Osteoblast (primary cell): ENCODE results near the gene FAM151A. TPM values are rescaled to one million over a fixed set of nuclear protein-coding genes. Genes with fewer than 3 reads are reported as not detected.
A peak's percentile ranks its signal among the peaks of the same experiment; 100 is the strongest.

Source experiments
- DNase-seq: peaks from one replicate; pipeline ENCODE4 v3.0.0; 2011; ENCODE audit warnings: low spot score, mixed read lengths; ENCODE audit not compliant: insufficient read length; ENCODE audit errors: missing footprints
- H2AFZ ChIP-seq: 2 replicates; pipeline ENCODE4 v1.6.0; 2011; ENCODE audit warnings: mild to moderate bottlenecking, low read length
- H3K27ac ChIP-seq: 2 replicates; pipeline ENCODE4 v1.5.1; 2011; ENCODE audit warnings: mild to moderate bottlenecking, low read depth, low read length, moderate library complexity
- H3K27me3 ChIP-seq: 2 replicates; pipeline ENCODE4 v1.6.0; 2012; ENCODE audit warnings: mild to moderate bottlenecking, control low read depth, inconsistent platforms, low read length, moderate library complexity; ENCODE audit not compliant: insufficient read depth
- H3K36me3 ChIP-seq: 2 replicates; pipeline ENCODE4 v1.5.1; 2011; ENCODE audit warnings: mild to moderate bottlenecking, low read length, control low read depth, moderate library complexity; ENCODE audit not compliant: insufficient read depth
- H3K4me1 ChIP-seq: 2 replicates; pipeline ENCODE4 v1.5.1; 2011; ENCODE audit warnings: mild to moderate bottlenecking, low read length, control low read depth, moderate library complexity; ENCODE audit not compliant: insufficient read depth
- H3K4me2 ChIP-seq: 2 replicates; pipeline ENCODE4 v1.6.0; 2011; ENCODE audit warnings: mild to moderate bottlenecking, low read length; ENCODE audit not compliant: insufficient read depth
- H3K4me3 ChIP-seq: fragments of 200-600 bp; sonication (generic); 3 replicates; pipeline ENCODE4 v1.5.1; 2012; ENCODE audit warnings: mild to moderate bottlenecking, low read length, inconsistent platforms; ENCODE audit not compliant: insufficient read depth
- H3K79me2 ChIP-seq: 2 replicates; pipeline ENCODE4 v1.6.0; 2012; ENCODE audit warnings: mild to moderate bottlenecking, low read length, control low read depth, inconsistent platforms; ENCODE audit not compliant: insufficient read depth
- H3K9me3 ChIP-seq: 2 replicates; pipeline ENCODE4 v1.5.1; 2011; ENCODE audit warnings: low read depth, low read length, control low read depth
- H4K20me1 ChIP-seq: 2 replicates; pipeline ENCODE4 v1.6.0; 2012; ENCODE audit warnings: mild to moderate bottlenecking, low read length, control low read depth; ENCODE audit not compliant: insufficient read depth
- CTCF ChIP-seq: IDR thresholded peaks from 2 replicates; pipeline ENCODE4 v1.5.1; 2011; ENCODE audit warnings: mild to moderate bottlenecking, low read depth, low read length, moderate library complexity; ENCODE audit errors: extremely low read depth
- total RNA-seq: library from RNA; depleted of rRNA; stranded (reverse); fragments of >200 nt; gene quantifications from 2 replicates; pipeline ENCODE4 v1.2.3, GENCODE V29; 2012

The FAM151A gene
- total RNA-seq, 1 donor: not detected

- Histone ChIP-seq H3K4me1 (peaks cover 4% of the 10 kb centered on the region), H4K20me1 (no peaks in the 10 kb centered on the region), H3K4me2 (no peak overlapping the region), H3K9me3 (no peaks in the 10 kb centered on the region), H3K27ac (no peak overlapping the region), H3K27me3 (peaks cover 17% of the 10 kb centered on the region), H2AFZ (no peak overlapping the region), H3K4me3 (no peak overlapping the region), H3K79me2 (no peaks in the 10 kb centered on the region), H3K36me3 (no peaks in the 10 kb centered on the region)
- peak; percentile 6 for DNase-seq
- no peak for TF ChIP-seq CTCF
Measured at GRCh38 chr1:54614563-54614962, 8.8 kb downstream of the FAM151A start.

- Histone ChIP-seq H3K9me3 (no peaks in the 10 kb centered on the region), H3K79me2 (no peaks in the 10 kb centered on the region), H3K4me3 (no peak overlapping the region), H3K4me2 (no peak overlapping the region), H3K27ac (no peak overlapping the region), H3K4me1 (peaks cover 5% of the 10 kb centered on the region), H3K36me3 (no peaks in the 10 kb centered on the region), H4K20me1 (no peaks in the 10 kb centered on the region), H3K27me3 (peaks cover 13% of the 10 kb centered on the region), H2AFZ (no peak overlapping the region)
- TF ChIP-seq CTCF: no peak
- DNase-seq: peak; percentile 13
Measured at GRCh38 chr1:54614024-54614423, 9.3 kb downstream of the FAM151A start.

- H2AFZ ChIP-seq: no peak overlapping the region
- no peak for TF ChIP-seq CTCF
- H3K4me1 ChIP-seq: peaks cover 5% of the 10 kb centered on the region
- DNase-seq: peak; percentile 18
- no peak overlapping the region for H3K4me2 ChIP-seq
- no peaks in the 10 kb centered on the region for H4K20me1 ChIP-seq
- H3K79me2 ChIP-seq: no peaks in the 10 kb centered on the region
- no peak overlapping the region for H3K4me3 ChIP-seq
- H3K36me3 ChIP-seq: no peaks in the 10 kb centered on the region
- H3K27ac ChIP-seq: no peak overlapping the region
- peaks cover 8% of the 10 kb centered on the region for H3K27me3 ChIP-seq
- H3K9me3 ChIP-seq: no peaks in the 10 kb centered on the region
Measured at GRCh38 chr1:54611621-54612020, 11.7 kb downstream of the FAM151A start.

GRCh38 chr1:54610601-54611580 is 12.4 kb downstream of the FAM151A start:
- DNase-seq: peak; percentile 45
- no peak for TF ChIP-seq CTCF
- Histone ChIP-seq H4K20me1 (no peaks in the 10 kb centered on the region), H3K4me3 (no peak overlapping the region), H3K36me3 (no peaks in the 10 kb centered on the region), H3K79me2 (no peaks in the 10 kb centered on the region), H3K27me3 (peaks cover 5% of the 10 kb centered on the region), H3K9me3 (no peaks in the 10 kb centered on the region), H3K4me2 (no peak overlapping the region), H3K27ac (no peak overlapping the region), H2AFZ (no peak overlapping the region), H3K4me1 (peaks cover 5% of the 10 kb centered on the region)
